Caco-2 (cell line): ENCODE measurements around the gene TEC. TPM values are rescaled to one million over a fixed set of nuclear protein-coding genes. Genes with fewer than 3 reads are reported as not detected.
"Not testable (repeated sequence)": the region's sequence is repeated elsewhere in the genome, so short reads cannot be mapped to it uniquely, and the experiment has no call there.

ENCODE experiments used
- BruUV-seq: library from RNA; stranded (reverse); fragments of 400-500 nt; replicated peaks from 2 replicates; lab custom pipeline; 2021; lab: Mats Ljungman, UMichigan
- CTCF ChIA-PET: fragments of 300-600 bp; sonication (Branson Sonifier 250); formaldehyde crosslinking; loops from one replicate; lab custom pipeline; 2022; ENCODE audit warnings: antibody characterized with exemption; lab: Charles Lee
- POLR2A ChIA-PET: fragments of 300-600 bp; sonication (Branson Sonifier 250); formaldehyde crosslinking; loops from one replicate; lab custom pipeline; 2022; ENCODE audit warnings: antibody characterized with exemption; lab: Charles Lee
- DNase-seq, 2 experiments: peaks; one replicate each; pipeline versions ENCODE4 v3.0.0 to v3.0.0-alpha.2; 2020 to 2022
- H3K27me3 ChIP-seq: replicated peaks from 2 replicates; pipeline ENCODE4 v1.6.0; 2011; ENCODE audit warnings: low read length; ENCODE audit not compliant: control insufficient read depth, insufficient read depth
- H3K36me3 ChIP-seq: 2 replicates; pipeline ENCODE4 v1.5.1; 2011; ENCODE audit warnings: low read length; ENCODE audit not compliant: control insufficient read depth, insufficient read depth
- H3K4me1 ChIP-seq: fragments of 250-450 bp; sonication (Bioruptor Pico); 2 replicates; pipeline ENCODE4 v1.5.1; 2020; ENCODE audit warnings: mild to moderate bottlenecking
- H3K4me3 ChIP-seq: 2 replicates; pipeline ENCODE4 v1.5.1; 2011; ENCODE audit warnings: low read depth, mild to moderate bottlenecking, control low read depth, low read length
- H3K9me3 ChIP-seq: fragments of 250-450 bp; sonication (Bioruptor Pico); 2 replicates; pipeline ENCODE4 v1.5.1; 2020; ENCODE audit warnings: mild to moderate bottlenecking, moderate library complexity
- H3K27ac Mint-ChIP-seq: one replicate; pipeline ENCODE4 v1.8.0; 2022; ENCODE audit warnings: mixed read lengths; ENCODE audit not compliant: unreplicated experiment
- H3K27me3 Mint-ChIP-seq: one replicate; pipeline ENCODE4 v1.8.0; 2022; ENCODE audit warnings: mixed read lengths; ENCODE audit not compliant: insufficient read depth, unreplicated experiment
- H3K36me3 Mint-ChIP-seq: one replicate; pipeline ENCODE4 v1.8.0; 2022; ENCODE audit warnings: mild to moderate bottlenecking, mixed read lengths; ENCODE audit not compliant: insufficient read depth, unreplicated experiment
- H3K4me1 Mint-ChIP-seq: one replicate; pipeline ENCODE4 v1.8.0; 2022; ENCODE audit warnings: low read depth, mixed read lengths; ENCODE audit not compliant: unreplicated experiment
- H3K4me3 Mint-ChIP-seq: one replicate; pipeline ENCODE4 v1.8.0; 2022; ENCODE audit warnings: mild to moderate bottlenecking, moderate library complexity, mixed read lengths; ENCODE audit not compliant: unreplicated experiment
- H3K9me3 Mint-ChIP-seq: one replicate; pipeline ENCODE4 v1.8.0; 2022; ENCODE audit warnings: mixed read lengths; ENCODE audit not compliant: unreplicated experiment
- CTCF ChIP-seq, 2 experiments: fragments of 200-600 bp in 1 of 2; IDR thresholded peaks; 1 replicate in 1 of 2; 2 replicates in 1 of 2; pipeline versions ENCODE4 v1.5.1 to v1.8.0; 2011 to 2022; ENCODE audit warnings: antibody characterized with exemption in 1 of 2, control low read depth in 1 of 2, inconsistent platforms in 1 of 2, low read depth in 1 of 2, low read length in 1 of 2, mild to moderate bottlenecking in 1 of 2, moderate library complexity in 1 of 2; ENCODE audit not compliant: insufficient read depth in 1 of 2, severe bottlenecking in 1 of 2, unreplicated experiment in 1 of 2
- intact Hi-C: fragments of 100-400 bp; cut with micrococcal nuclease; formaldehyde crosslinking; loops from one replicate; pipeline ENCODE4 v1.10.0; 2022; ENCODE audit not compliant: unreplicated experiment
- total RNA-seq: library from RNA; stranded (reverse); gene quantifications from 2 replicates; pipeline ENCODE4 v1.2.3, GENCODE V29; 2022

Gene TEC
- total RNA-seq, 1 experiment from 2014 or later: 2.0 TPM

GRCh38 chr4:48290146-48290772, 20.6 kb upstream of the TEC start:
- Mint-ChIP-seq H3K27ac (no peak overlapping the region), H3K4me1 (peaks cover 2% of the 10 kb centered on the region), H3K36me3 (no peaks in the 10 kb centered on the region), H3K9me3 (no peaks in the 10 kb centered on the region), H3K27me3 (no peaks in the 10 kb centered on the region), H3K4me3 (no peak overlapping the region)
- DNase-seq: peak in 1 of 2 experiments; percentile 46
- no TSS peak for BruUV-seq
- CTCF ChIA-PET: interaction anchor here (0.7 kb wide), 1 partner anchor 162 kb away, joined by 3 read pairs; no protein-coding TSS in a partner anchor
- intact Hi-C loops: loop anchor here (1.0 kb wide), 1 partner anchor 163 kb away; no protein-coding TSS in a partner anchor
- H3K27me3 ChIP-seq: no peaks in the 10 kb centered on the region
- no peaks in the 10 kb centered on the region for H3K4me1 ChIP-seq
- POLR2A ChIA-PET: no interaction called here
- no peaks in the 10 kb centered on the region for H3K9me3 ChIP-seq
- peak; percentile 39 to 60 for TF ChIP-seq CTCF (IDR thresholded peaks at IDR 0.05; ENCODE audit: insufficient read depth in 1 of 2, low read depth in 1 of 2, low read length in 1 of 2, severe bottlenecking in 1 of 2, unreplicated experiment in 1 of 2)
- H3K36me3 ChIP-seq: no peaks in the 10 kb centered on the region
- no peak overlapping the region for H3K4me3 ChIP-seq

GRCh38 chr4:48286060-48286459, 16.4 kb upstream of the TEC start:
- H3K4me1 ChIP-seq, H3K4me1 Mint-ChIP-seq, DNase-seq, H3K4me3 ChIP-seq, H3K27ac Mint-ChIP-seq, CTCF ChIA-PET, POLR2A ChIA-PET, BruUV-seq, H3K36me3 Mint-ChIP-seq, intact Hi-C loops, H3K9me3 ChIP-seq, H3K4me3 Mint-ChIP-seq, H3K36me3 ChIP-seq, H3K27me3 ChIP-seq: not testable (repeated sequence)
- H3K9me3 Mint-ChIP-seq: peaks cover 10% of the 10 kb centered on the region
- H3K27me3 Mint-ChIP-seq: peaks cover 11% of the 10 kb centered on the region

- H3K4me1 ChIP-seq, H3K27ac Mint-ChIP-seq, H3K4me3 ChIP-seq, BruUV-seq, POLR2A ChIA-PET, H3K4me3 Mint-ChIP-seq, CTCF ChIA-PET, H3K27me3 ChIP-seq, H3K36me3 Mint-ChIP-seq, H3K9me3 ChIP-seq, DNase-seq, H3K4me1 Mint-ChIP-seq, H3K36me3 ChIP-seq: not testable (repeated sequence)
- intact Hi-C loops: loop anchor here (1.0 kb wide), 1 partner anchor 16 kb away; the partner anchor contains the start of gene TEC
- Mint-ChIP-seq H3K9me3 (peaks cover 10% of the 10 kb centered on the region), H3K27me3 (peaks cover 12% of the 10 kb centered on the region)
These were observed 16.0 kb upstream of the TEC start for GRCh38 chr4:48285640-48286039.

- Histone ChIP-seq H3K27me3 (no peaks in the 10 kb centered on the region), H3K9me3 (no peaks in the 10 kb centered on the region), H3K4me3 (no peak overlapping the region), H3K36me3 (no peaks in the 10 kb centered on the region), H3K4me1 (0 out of 2 replicates have a peak, but pooled peaks cover under 1% of the 10 kb centered on the region)
- POLR2A ChIA-PET: no interaction called here
- intact Hi-C loops: no loop called here
- CTCF ChIA-PET: interaction anchor here (1.0 kb wide), 2 partner anchors 20 to 148 kb away, joined by 5 to 8 read pairs; no protein-coding TSS in a partner anchor
- Mint-ChIP-seq H3K27ac (no peak overlapping the region), H3K4me1 (peaks cover 6% of the 10 kb centered on the region), H3K4me3 (no peak overlapping the region), H3K9me3 (no peaks in the 10 kb centered on the region), H3K36me3 (no peaks in the 10 kb centered on the region), H3K27me3 (peaks cover 2% of the 10 kb centered on the region)
- no peak for TF ChIP-seq CTCF (IDR thresholded peaks at IDR 0.05; ENCODE audit: insufficient read depth in 1 of 2, low read depth in 1 of 2, low read length in 1 of 2, severe bottlenecking in 1 of 2, unreplicated experiment in 1 of 2)
- BruUV-seq: no TSS peak
- no peak for DNase-seq
These were observed 6.0 kb upstream of the TEC start for GRCh38 chr4:48275686-48276085.
